Suprapubic skin (tissue), 4 donors: ENCODE results near the gene COL25A1. TPM values are rescaled to one million over a fixed set of nuclear protein-coding genes. Genes with fewer than 3 reads are reported as not detected.

Source experiments
- DNase-seq, 2 donors: peaks; one replicate each; pipeline ENCODE4 v3.0.0-alpha.2; 2019; ENCODE audit warnings: low spot score in 2 of 2
- H3K27ac ChIP-seq: fragments of 200-600 bp; sonication (generic); one replicate; pipeline ENCODE4 v1.5.1; 2019
- H3K27me3 ChIP-seq: fragments of 200-600 bp; sonication (generic); one replicate; pipeline ENCODE4 v1.5.1; 2019
- H3K36me3 ChIP-seq: fragments of 200-600 bp; sonication (generic); one replicate; pipeline ENCODE4 v1.5.1; 2019
- H3K4me1 ChIP-seq: fragments of 200-600 bp; sonication (generic); one replicate; pipeline ENCODE4 v1.5.1; 2019
- H3K4me3 ChIP-seq: fragments of 200-600 bp; sonication (generic); one replicate; pipeline ENCODE4 v1.5.1; 2019; ENCODE audit warnings: mild to moderate bottlenecking
- H3K9me3 ChIP-seq: fragments of 200-600 bp; sonication (generic); one replicate; pipeline ENCODE4 v1.5.1; 2019
- EP300 ChIP-seq: sonication (generic); formaldehyde crosslinking; IDR thresholded peaks from one replicate; pipeline ENCODE4 v1.6.1; 2017; ENCODE audit warnings: antibody characterized with exemption
- POLR2A ChIP-seq, 2 donors: fragments of 450-650 bp; IDR thresholded peaks; one replicate each; pipeline ENCODE4 v1.6.1; 2017; ENCODE audit warnings: antibody characterized with exemption in 2 of 2, mild to moderate bottlenecking in 2 of 2, moderate library complexity in 2 of 2
- POLR2AphosphoS5 ChIP-seq, 3 donors: sonication (generic); formaldehyde crosslinking; IDR thresholded peaks; one replicate each; pipeline ENCODE4 v1.6.1; 2017; ENCODE audit warnings: antibody characterized with exemption in 3 of 3
- WGBS: methylation state at CpG from one replicate; pipeline ENCODE4 v1.1.5; 2018; 5-methylcytosine and 5-hydroxymethylcytosine counted together
- total RNA-seq, 4 donors: library from RNA; depleted of rRNA; stranded (reverse); fragments of >200 nt; gene quantifications; one replicate each; pipeline ENCODE4 v1.1.0, GENCODE V29; 2016
- TF ChIP-seq, protein P1 (sequence below), 2 donors: fragments of 200-600 bp in 1 of 2; fragments of 450-650 bp in 1 of 2; sonication (generic) in 1 of 2; IDR thresholded peaks; one replicate each; pipeline ENCODE4 v1.5.1; 2016 to 2019; ENCODE audit warnings: antibody characterized with exemption in 2 of 2, mild to moderate bottlenecking in 1 of 2, moderate library complexity in 1 of 2

COL25A1 gene
- total RNA-seq, 4 donors from 2014 or later, result 0.30 to 1.4 (median 1.0) TPM

GRCh38 chr4:108794136-108794535 is 508.3 kb downstream of the COL25A1 start:
- Histone ChIP-seq H3K4me1 (no peaks in the 10 kb centered on the region), H3K36me3 (no peaks in the 10 kb centered on the region), H3K27ac (no peak overlapping the region), H3K9me3 (no peaks in the 10 kb centered on the region), H3K4me3 (no peak overlapping the region), H3K27me3 (no peaks in the 10 kb centered on the region)
- no peak for TF ChIP-seq POLR2AphosphoS5 (IDR thresholded peaks at IDR 0.05)
- TF ChIP-seq, protein P1, sequence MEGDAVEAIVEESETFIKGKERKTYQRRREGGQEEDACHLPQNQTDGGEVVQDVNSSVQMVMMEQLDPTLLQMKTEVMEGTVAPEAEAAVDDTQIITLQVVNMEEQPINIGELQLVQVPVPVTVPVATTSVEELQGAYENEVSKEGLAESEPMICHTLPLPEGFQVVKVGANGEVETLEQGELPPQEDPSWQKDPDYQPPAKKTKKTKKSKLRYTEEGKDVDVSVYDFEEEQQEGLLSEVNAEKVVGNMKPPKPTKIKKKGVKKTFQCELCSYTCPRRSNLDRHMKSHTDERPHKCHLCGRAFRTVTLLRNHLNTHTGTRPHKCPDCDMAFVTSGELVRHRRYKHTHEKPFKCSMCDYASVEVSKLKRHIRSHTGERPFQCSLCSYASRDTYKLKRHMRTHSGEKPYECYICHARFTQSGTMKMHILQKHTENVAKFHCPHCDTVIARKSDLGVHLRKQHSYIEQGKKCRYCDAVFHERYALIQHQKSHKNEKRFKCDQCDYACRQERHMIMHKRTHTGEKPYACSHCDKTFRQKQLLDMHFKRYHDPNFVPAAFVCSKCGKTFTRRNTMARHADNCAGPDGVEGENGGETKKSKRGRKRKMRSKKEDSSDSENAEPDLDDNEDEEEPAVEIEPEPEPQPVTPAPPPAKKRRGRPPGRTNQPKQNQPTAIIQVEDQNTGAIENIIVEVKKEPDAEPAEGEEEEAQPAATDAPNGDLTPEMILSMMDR (IDR thresholded peaks at IDR 0.05), result no peak
- TF ChIP-seq EP300, result no peak
- TF ChIP-seq POLR2A (IDR thresholded peaks at IDR 0.05), result no peak
- DNase-seq, result no peak
- 63% methylated on average over 1 of the region's 1 CpG for WGBS

DNA sequence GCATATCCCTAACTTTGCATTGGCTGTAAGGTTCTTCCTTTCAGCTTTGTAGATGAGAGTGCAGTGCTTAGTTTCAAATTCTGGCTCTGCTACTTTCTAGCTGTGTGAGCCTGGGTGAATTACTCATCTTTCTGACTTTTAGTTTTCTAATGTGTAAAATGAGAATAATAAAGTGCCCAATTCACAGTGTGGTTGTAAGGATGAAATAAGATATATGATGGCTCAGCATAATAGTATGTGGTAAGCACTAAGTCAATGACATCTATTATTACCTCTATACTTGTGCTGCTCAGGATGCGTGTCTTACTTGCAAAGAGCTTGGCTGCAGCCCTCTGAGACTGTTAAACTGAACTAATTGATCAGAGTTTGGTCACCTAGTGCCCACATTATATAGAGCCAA is 509.0 kb downstream of the COL25A1 start:
- no peak for DNase-seq
- Histone ChIP-seq H3K4me1 (no peaks in the 10 kb centered on the region), H3K36me3 (no peaks in the 10 kb centered on the region), H3K9me3 (no peaks in the 10 kb centered on the region), H3K4me3 (no peak overlapping the region), H3K27me3 (no peaks in the 10 kb centered on the region), H3K27ac (no peak overlapping the region)
- 75% methylated on average over 1 of the region's 1 CpG for WGBS
- TF ChIP-seq EP300, result no peak
- no peak for TF ChIP-seq POLR2AphosphoS5 (IDR thresholded peaks at IDR 0.05)
- TF ChIP-seq, protein P1 (IDR thresholded peaks at IDR 0.05), result no peak
- TF ChIP-seq POLR2A (IDR thresholded peaks at IDR 0.05), result no peak

DNA sequence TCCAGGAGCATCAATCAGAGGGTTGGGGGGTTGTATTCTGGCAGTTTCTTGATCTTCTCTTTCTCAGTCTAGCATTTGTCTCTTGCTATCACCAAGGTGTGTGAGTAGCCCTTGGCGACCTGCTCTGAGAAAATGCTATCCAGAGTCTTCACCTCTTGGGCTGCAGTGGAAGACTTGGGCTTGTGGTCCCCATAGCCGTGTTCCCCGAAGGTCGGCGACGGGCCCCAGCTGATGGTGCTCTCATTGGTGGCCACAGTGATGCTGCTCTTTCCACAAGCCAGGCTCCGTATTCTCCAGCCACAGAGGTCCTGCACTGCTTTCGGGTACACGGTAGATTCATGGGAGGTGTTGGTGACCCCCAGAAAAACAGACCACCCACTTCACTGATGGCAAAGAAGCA is 513.7 kb downstream of the COL25A1 start:
- 96% methylated on average over 8 of the region's 9 CpGs for WGBS
- no peaks in the 10 kb centered on the region for H3K36me3 ChIP-seq
- no peak for DNase-seq
- no peak overlapping the region for H3K4me3 ChIP-seq
- TF ChIP-seq, protein P1 (IDR thresholded peaks at IDR 0.05), result no peak
- no peak for TF ChIP-seq POLR2AphosphoS5 (IDR thresholded peaks at IDR 0.05)
- no peak for TF ChIP-seq EP300
- H3K4me1 ChIP-seq, result no peaks in the 10 kb centered on the region
- H3K9me3 ChIP-seq, result no peaks in the 10 kb centered on the region
- no peak overlapping the region for H3K27ac ChIP-seq
- H3K27me3 ChIP-seq, result no peaks in the 10 kb centered on the region

GRCh38 chr4:108787724-108788123 is 514.7 kb downstream of the COL25A1 start:
- Histone ChIP-seq H3K4me1 (no peaks in the 10 kb centered on the region), H3K27me3 (no peaks in the 10 kb centered on the region), H3K36me3 (no peaks in the 10 kb centered on the region), H3K4me3 (no peak overlapping the region), H3K9me3 (no peaks in the 10 kb centered on the region), H3K27ac (no peak overlapping the region)
- no peak for DNase-seq
- 94% methylated on average over 16 of the region's 16 CpGs for WGBS
- TF ChIP-seq POLR2A (IDR thresholded peaks at IDR 0.05), result no peak

- Histone ChIP-seq H3K27ac (no peak overlapping the region), H3K36me3 (no peaks in the 10 kb centered on the region), H3K4me1 (no peaks in the 10 kb centered on the region), H3K27me3 (no peaks in the 10 kb centered on the region), H3K9me3 (no peaks in the 10 kb centered on the region), H3K4me3 (no peak overlapping the region)
- 94% methylated on average over 14 of the region's 14 CpGs for WGBS
- TF ChIP-seq POLR2AphosphoS5 (IDR thresholded peaks at IDR 0.05), result no peak
- no peak for TF ChIP-seq EP300
- TF ChIP-seq POLR2A (IDR thresholded peaks at IDR 0.05), result no peak
- TF ChIP-seq, protein P1 (IDR thresholded peaks at IDR 0.05), result no peak
- DNase-seq, result no peak
Observed at GRCh38 chr4:108787106-108787505, 515.4 kb downstream of the COL25A1 start.

DNA sequence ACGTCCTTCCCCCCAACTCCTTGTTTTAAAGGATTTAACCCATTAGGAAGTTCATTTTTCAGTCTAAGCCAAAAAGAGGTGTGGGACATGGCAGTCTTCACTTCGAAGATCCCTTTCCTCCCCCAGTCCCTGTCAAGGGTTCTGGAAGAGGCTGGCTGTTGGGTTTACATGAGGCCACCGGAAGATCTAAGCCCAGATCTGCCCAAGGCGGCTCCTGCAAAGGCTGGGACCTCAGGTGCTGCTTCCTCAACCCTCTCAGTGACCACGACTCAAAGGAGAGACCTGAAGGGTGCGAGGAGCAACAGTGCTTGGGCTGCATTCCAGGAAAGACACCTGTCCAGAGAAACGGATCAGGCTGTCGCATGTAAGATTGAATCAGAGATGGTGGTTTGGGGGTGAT is 516.1 kb downstream of the COL25A1 start:
- Histone ChIP-seq H3K27me3 (no peaks in the 10 kb centered on the region), H3K9me3 (no peaks in the 10 kb centered on the region), H3K27ac (no peak overlapping the region), H3K36me3 (no peaks in the 10 kb centered on the region), H3K4me1 (no peaks in the 10 kb centered on the region), H3K4me3 (no peak overlapping the region)
- no peak for DNase-seq
- 86% methylated on average over 8 of the region's 8 CpGs for WGBS
- no peak for TF ChIP-seq POLR2A (IDR thresholded peaks at IDR 0.05)
- TF ChIP-seq, protein P1 (IDR thresholded peaks at IDR 0.05), result no peak
- no peak for TF ChIP-seq EP300
- no peak for TF ChIP-seq POLR2AphosphoS5 (IDR thresholded peaks at IDR 0.05)
